GM12864 (cell line): ENCODE data around the gene TAGAP.

Experiments used
- DNase-seq: peaks from one replicate; pipeline ENCODE4 v3.0.0-alpha.2; 2011; ENCODE audit warnings: low read depth
- H3K4me3 ChIP-seq: 2 replicates; pipeline ENCODE4 v1.5.1; 2011; ENCODE audit warnings: mild to moderate bottlenecking, low read depth, low read length, control low read depth
- CTCF ChIP-seq: IDR thresholded peaks from 2 replicates; pipeline ENCODE4 v1.5.1; 2011; ENCODE audit warnings: low read depth, mild to moderate bottlenecking, moderate library complexity, low read length, control low read depth, inconsistent platforms; ENCODE audit errors: missing control alignments

TAGAP gene

GRCh38 chr6:159044899-159045727 is at the start of gene TAGAP:
TAGAP (minus strand) TSS chr6:159044991; CDS start chr6:159044146, 845 bp downstream.
- H3K4me3 ChIP-seq: peak within 1 kb of the TSS; percentile 46
- TF ChIP-seq CTCF: no peak
- peak; percentile 85 for DNase-seq

GRCh38 chr6:159093609-159094443 is 49.0 kb upstream of the TAGAP start:
- TF ChIP-seq CTCF: no peak
- DNase-seq: no peak
- H3K4me3 ChIP-seq: no peak overlapping the region

- TF ChIP-seq CTCF: no peak
- no peak overlapping the region for H3K4me3 ChIP-seq
- no peak for DNase-seq
Measured at GRCh38 chr6:159092631-159093030, 47.8 kb upstream of the TAGAP start.

GRCh38 chr6:159090530-159091480 is 46.0 kb upstream of the TAGAP start:
- no peak for TF ChIP-seq CTCF
- no peak for DNase-seq
- H3K4me3 ChIP-seq: no peak overlapping the region

- DNase-seq: no peak
- TF ChIP-seq CTCF: no peak
- H3K4me3 ChIP-seq: no peak overlapping the region
Measured at GRCh38 chr6:159089909-159090308, 45.1 kb upstream of the TAGAP start.

GRCh38 chr6:159089443-159089842 is 44.7 kb upstream of the TAGAP start:
- H3K4me3 ChIP-seq: no peak overlapping the region
- no peak for DNase-seq
- TF ChIP-seq CTCF: no peak
